Neural cell (in vitro differentiated cells): ENCODE data around the gene DECR2. TPM values are rescaled to one million over a fixed set of nuclear protein-coding genes. Genes with fewer than 3 reads are reported as not detected.
A peak's percentile ranks its signal among the peaks of the same experiment; 100 is the strongest.

ENCODE experiments used
- H2AFZ ChIP-seq: fragments of 200-600, 300-800 bp; sonication (generic), shearing (Covaris generic); 2 replicates; pipeline ENCODE4 v1.6.0; 2014; ENCODE audit warnings: low read depth, mild to moderate bottlenecking, antibody characterized with exemption, low read length, moderate library complexity
- H3F3A ChIP-seq: fragments of 200-600 bp; shearing (Covaris generic); 2 replicates; pipeline ENCODE4 v1.6.1; 2016; ENCODE audit warnings: mild to moderate bottlenecking, moderate library complexity, mixed read lengths, antibody characterized with exemption, low read length; ENCODE audit not compliant: insufficient read depth, poor library complexity, severe bottlenecking
- H3K27ac ChIP-seq: fragments of 200-600, 300-800 bp; sonication (generic), shearing (Covaris generic); 2 replicates; pipeline ENCODE4 v1.5.1; 2014; ENCODE audit warnings: mild to moderate bottlenecking, low read length, moderate library complexity
- H3K27me3 ChIP-seq: fragments of 300-800, 200-600 bp; sonication (generic), shearing (Covaris generic); 2 replicates; pipeline ENCODE4 v1.6.0; 2014; ENCODE audit warnings: mild to moderate bottlenecking, low read depth, low read length, moderate library complexity; ENCODE audit not compliant: insufficient read depth
- H3K36me3 ChIP-seq: fragments of 300-800, 200-600 bp; sonication (generic), shearing (Covaris generic); 2 replicates; pipeline ENCODE4 v1.5.1; 2014; ENCODE audit warnings: mild to moderate bottlenecking, antibody characterized with exemption, low read length, moderate library complexity; ENCODE audit not compliant: insufficient read depth
- H3K4me2 ChIP-seq: fragments of 300-800, 200-600 bp; sonication (generic), shearing (Covaris generic); 2 replicates; pipeline ENCODE4 v1.6.0; 2014; ENCODE audit warnings: mild to moderate bottlenecking, low read length
- H3K4me3 ChIP-seq: fragments of 300-800, 200-600 bp; sonication (generic), shearing (Covaris generic); 2 replicates; pipeline ENCODE4 v1.5.1; 2014; ENCODE audit warnings: mild to moderate bottlenecking, low read length, moderate library complexity
- H3K79me2 ChIP-seq: fragments of 200-600 bp; shearing (Covaris generic); replicated peaks from 2 replicates; pipeline ENCODE4 v1.6.0; 2014; ENCODE audit warnings: mild to moderate bottlenecking, low read length, moderate library complexity; ENCODE audit not compliant: insufficient read depth
- H3K9ac ChIP-seq: fragments of 300-800, 200-600 bp; sonication (generic), shearing (Covaris generic); 2 replicates; pipeline ENCODE4 v1.6.1; 2016; ENCODE audit warnings: mild to moderate bottlenecking, low read length, mixed read lengths
- H3K9me2 ChIP-seq: fragments of 200-600 bp; shearing (Covaris generic); 2 replicates; pipeline ENCODE4 v1.6.1; 2016; ENCODE audit warnings: mild to moderate bottlenecking, low read length, mixed read lengths; ENCODE audit not compliant: insufficient read depth
- H3K9me3 ChIP-seq: fragments of 200-600, 300-800 bp; sonication (generic), shearing (Covaris generic); 2 replicates; pipeline ENCODE4 v1.6.1; 2016; ENCODE audit warnings: mild to moderate bottlenecking, mixed run types, low read length, moderate library complexity, mixed read lengths
- H4K20me1 ChIP-seq: fragments of 200-600 bp; shearing (Covaris generic); 2 replicates; pipeline ENCODE4 v1.6.1; 2016; ENCODE audit warnings: mild to moderate bottlenecking, mixed run types; ENCODE audit not compliant: insufficient read depth
- EP300 ChIP-seq: fragments of 450-650 bp; conservative IDR thresholded peaks from 2 replicates; pipeline ENCODE4 v1.6.1; 2014; ENCODE audit warnings: antibody characterized with exemption, mild to moderate bottlenecking, moderate library complexity; ENCODE audit not compliant: poor library complexity, severe bottlenecking
- EZH2 ChIP-seq: fragments of 200-600, 300-800 bp; shearing (Covaris generic), sonication (generic); IDR thresholded peaks from 2 replicates; pipeline ENCODE4 v1.6.1; 2014; ENCODE audit warnings: antibody characterized with exemption, low read length, borderline replicate concordance, mild to moderate bottlenecking; ENCODE audit not compliant: insufficient read depth, poor library complexity, severe bottlenecking
- MXI1 ChIP-seq: fragments of 450-650 bp; conservative IDR thresholded peaks from 2 replicates; pipeline ENCODE4 v1.6.1; 2014; ENCODE audit warnings: antibody characterized with exemption, mild to moderate bottlenecking; ENCODE audit not compliant: poor library complexity, severe bottlenecking
- POLR2AphosphoS5 ChIP-seq: IDR thresholded peaks from 2 replicates; pipeline ENCODE4 v1.6.1; 2012
- RAD21 ChIP-seq: fragments of 450-650 bp; conservative IDR thresholded peaks from 2 replicates; pipeline ENCODE4 v1.6.1; 2014; ENCODE audit warnings: antibody characterized with exemption, mild to moderate bottlenecking, moderate library complexity
- SMC3 ChIP-seq: fragments of 450-650 bp; conservative IDR thresholded peaks from 2 replicates; pipeline ENCODE4 v1.6.1; 2014; ENCODE audit warnings: antibody characterized with exemption, mild to moderate bottlenecking, moderate library complexity; ENCODE audit not compliant: poor library complexity
- TAF1 ChIP-seq: IDR thresholded peaks from 2 replicates; pipeline ENCODE4 v1.6.1; 2012; ENCODE audit warnings: low read depth
- polyA plus RNA-seq: library from polyadenylated mRNA; depleted of rRNA; stranded (reverse); fragments of >200 nt; gene quantifications from 2 replicates; pipeline ENCODE4 v1.2.3, GENCODE V29; 2014
- TF ChIP-seq, protein P1 (sequence below): fragments of 450-650 bp; IDR thresholded peaks from 2 replicates; pipeline ENCODE4 v1.5.1; 2014; ENCODE audit warnings: antibody characterized with exemption, mild to moderate bottlenecking, moderate library complexity; ENCODE audit not compliant: poor library complexity, severe bottlenecking
- TF ChIP-seq, protein P2 (sequence below): IDR thresholded peaks from 2 replicates; pipeline ENCODE4 v1.6.1; 2012; ENCODE audit warnings: borderline replicate concordance

The DECR2 gene
- polyA plus RNA-seq, 1 donor from 2014 or later: 58.8 TPM

GRCh38 chr16:392450-393030, 9.1 kb upstream of the DECR2 start:
- Histone ChIP-seq H2AFZ (no peak overlapping the region), H3F3A (no peaks in the 10 kb centered on the region), H3K9me3 (no peaks in the 10 kb centered on the region), H3K4me2 (no peak overlapping the region), H3K36me3 (no peaks in the 10 kb centered on the region), H3K27ac (no peak overlapping the region), H4K20me1 (no peaks in the 10 kb centered on the region), H3K9me2 (no peaks in the 10 kb centered on the region), H3K27me3 (no peaks in the 10 kb centered on the region), H3K79me2 (no peaks in the 10 kb centered on the region), H3K9ac (no peak overlapping the region), H3K4me3 (no peak overlapping the region)
- no peak for TF ChIP-seq TAF1

DNA sequence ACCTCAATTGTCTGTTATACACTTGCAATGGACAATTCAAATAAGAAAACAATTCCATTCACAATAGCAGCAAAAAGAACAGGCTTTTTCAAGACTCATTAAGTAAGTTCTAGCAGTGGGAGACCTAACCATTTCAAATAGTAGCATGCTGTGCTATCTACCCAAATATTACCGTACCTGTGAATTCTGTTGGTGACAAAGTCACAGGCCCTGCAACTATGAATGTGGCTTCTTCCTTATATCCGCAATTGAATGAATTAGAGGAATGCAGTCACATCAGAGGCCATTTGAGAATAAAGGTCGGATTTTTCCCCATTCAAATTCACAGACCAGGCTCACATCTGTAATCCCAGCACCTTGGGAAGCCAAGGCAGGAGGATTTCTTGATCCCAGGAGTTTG, 5.5 kb upstream of the DECR2 start:
- H3K79me2 ChIP-seq: no peaks in the 10 kb centered on the region
- no peak overlapping the region for H2AFZ ChIP-seq
- H3K9me2 ChIP-seq: no peaks in the 10 kb centered on the region
- no peaks in the 10 kb centered on the region for H3F3A ChIP-seq
- no peaks in the 10 kb centered on the region for H3K27me3 ChIP-seq
- H4K20me1 ChIP-seq: no peaks in the 10 kb centered on the region
- peak overlapping the region; percentile 62 for H3K4me3 ChIP-seq
- TF ChIP-seq SMC3: no peak
- no peak for TF ChIP-seq RAD21
- TF ChIP-seq, protein P1, sequence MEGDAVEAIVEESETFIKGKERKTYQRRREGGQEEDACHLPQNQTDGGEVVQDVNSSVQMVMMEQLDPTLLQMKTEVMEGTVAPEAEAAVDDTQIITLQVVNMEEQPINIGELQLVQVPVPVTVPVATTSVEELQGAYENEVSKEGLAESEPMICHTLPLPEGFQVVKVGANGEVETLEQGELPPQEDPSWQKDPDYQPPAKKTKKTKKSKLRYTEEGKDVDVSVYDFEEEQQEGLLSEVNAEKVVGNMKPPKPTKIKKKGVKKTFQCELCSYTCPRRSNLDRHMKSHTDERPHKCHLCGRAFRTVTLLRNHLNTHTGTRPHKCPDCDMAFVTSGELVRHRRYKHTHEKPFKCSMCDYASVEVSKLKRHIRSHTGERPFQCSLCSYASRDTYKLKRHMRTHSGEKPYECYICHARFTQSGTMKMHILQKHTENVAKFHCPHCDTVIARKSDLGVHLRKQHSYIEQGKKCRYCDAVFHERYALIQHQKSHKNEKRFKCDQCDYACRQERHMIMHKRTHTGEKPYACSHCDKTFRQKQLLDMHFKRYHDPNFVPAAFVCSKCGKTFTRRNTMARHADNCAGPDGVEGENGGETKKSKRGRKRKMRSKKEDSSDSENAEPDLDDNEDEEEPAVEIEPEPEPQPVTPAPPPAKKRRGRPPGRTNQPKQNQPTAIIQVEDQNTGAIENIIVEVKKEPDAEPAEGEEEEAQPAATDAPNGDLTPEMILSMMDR: no peak
- TF ChIP-seq EZH2: no peak
- no peak for TF ChIP-seq TAF1
- no peak for TF ChIP-seq EP300
- no peak for TF ChIP-seq POLR2AphosphoS5
- TF ChIP-seq, protein P2, sequence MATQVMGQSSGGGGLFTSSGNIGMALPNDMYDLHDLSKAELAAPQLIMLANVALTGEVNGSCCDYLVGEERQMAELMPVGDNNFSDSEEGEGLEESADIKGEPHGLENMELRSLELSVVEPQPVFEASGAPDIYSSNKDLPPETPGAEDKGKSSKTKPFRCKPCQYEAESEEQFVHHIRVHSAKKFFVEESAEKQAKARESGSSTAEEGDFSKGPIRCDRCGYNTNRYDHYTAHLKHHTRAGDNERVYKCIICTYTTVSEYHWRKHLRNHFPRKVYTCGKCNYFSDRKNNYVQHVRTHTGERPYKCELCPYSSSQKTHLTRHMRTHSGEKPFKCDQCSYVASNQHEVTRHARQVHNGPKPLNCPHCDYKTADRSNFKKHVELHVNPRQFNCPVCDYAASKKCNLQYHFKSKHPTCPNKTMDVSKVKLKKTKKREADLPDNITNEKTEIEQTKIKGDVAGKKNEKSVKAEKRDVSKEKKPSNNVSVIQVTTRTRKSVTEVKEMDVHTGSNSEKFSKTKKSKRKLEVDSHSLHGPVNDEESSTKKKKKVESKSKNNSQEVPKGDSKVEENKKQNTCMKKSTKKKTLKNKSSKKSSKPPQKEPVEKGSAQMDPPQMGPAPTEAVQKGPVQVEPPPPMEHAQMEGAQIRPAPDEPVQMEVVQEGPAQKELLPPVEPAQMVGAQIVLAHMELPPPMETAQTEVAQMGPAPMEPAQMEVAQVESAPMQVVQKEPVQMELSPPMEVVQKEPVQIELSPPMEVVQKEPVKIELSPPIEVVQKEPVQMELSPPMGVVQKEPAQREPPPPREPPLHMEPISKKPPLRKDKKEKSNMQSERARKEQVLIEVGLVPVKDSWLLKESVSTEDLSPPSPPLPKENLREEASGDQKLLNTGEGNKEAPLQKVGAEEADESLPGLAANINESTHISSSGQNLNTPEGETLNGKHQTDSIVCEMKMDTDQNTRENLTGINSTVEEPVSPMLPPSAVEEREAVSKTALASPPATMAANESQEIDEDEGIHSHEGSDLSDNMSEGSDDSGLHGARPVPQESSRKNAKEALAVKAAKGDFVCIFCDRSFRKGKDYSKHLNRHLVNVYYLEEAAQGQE: no peak
- no peak for TF ChIP-seq MXI1
- H3K27ac ChIP-seq: no peak overlapping the region
- peak overlapping the region; percentile 47 for H3K9ac ChIP-seq
- no peak overlapping the region for H3K4me2 ChIP-seq
- no peaks in the 10 kb centered on the region for H3K36me3 ChIP-seq
- no peaks in the 10 kb centered on the region for H3K9me3 ChIP-seq

- H3K9ac ChIP-seq: peak overlapping the region; percentile 47
- H3K27ac ChIP-seq: peak overlapping the region; percentile 36
- H3K9me2 ChIP-seq: no peaks in the 10 kb centered on the region
- H3K79me2 ChIP-seq: no peaks in the 10 kb centered on the region
- H3K4me3 ChIP-seq: peak overlapping the region; percentile 62
- no peaks in the 10 kb centered on the region for H3F3A ChIP-seq
- H2AFZ ChIP-seq: no peak overlapping the region
- no peaks in the 10 kb centered on the region for H3K36me3 ChIP-seq
- H4K20me1 ChIP-seq: no peaks in the 10 kb centered on the region
- H3K27me3 ChIP-seq: no peaks in the 10 kb centered on the region
- no peaks in the 10 kb centered on the region for H3K9me3 ChIP-seq
- TF ChIP-seq POLR2AphosphoS5: peak; percentile 2
- TF ChIP-seq SMC3: no peak
- no peak overlapping the region for H3K4me2 ChIP-seq
Measured at GRCh38 chr16:396605-397004, 5.1 kb upstream of the DECR2 start.
